ENCODE data around the gene WWTR1.

WWTR1 gene

GRCh38 chr3:149593418-149594160 is 64.2 kb downstream of the WWTR1 start:
- DNase-seq (ENCODE audit: low read depth): no peak

- DNase-seq (ENCODE audit: low read depth): no peak
These were observed 65.0 kb downstream of the WWTR1 start for GRCh38 chr3:149592758-149593240.

GRCh38 chr3:149590691-149591441 is 67.0 kb downstream of the WWTR1 start:
- DNase-seq (ENCODE audit: low read depth): no peak

DNA sequence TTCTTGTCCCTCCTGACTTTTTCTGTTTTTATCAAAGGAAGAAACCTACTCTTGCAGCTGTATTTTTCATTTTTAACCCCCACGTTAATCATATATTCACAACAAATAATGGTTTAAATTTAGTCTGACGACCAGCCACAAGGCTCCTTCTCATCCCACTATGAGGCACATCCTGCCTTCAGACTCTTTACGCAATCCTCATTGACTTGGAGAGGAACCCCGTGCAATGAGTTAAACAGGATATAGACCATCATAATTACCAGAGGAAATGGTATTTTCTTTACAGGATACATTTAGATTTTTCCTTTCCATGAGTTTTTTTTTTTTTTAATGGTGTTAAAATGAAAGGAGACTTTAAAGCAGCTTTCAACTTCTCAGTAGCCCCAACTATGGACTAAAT is 68.5 kb downstream of the WWTR1 start:
- no peak for DNase-seq (ENCODE audit: low read depth)

DNA sequence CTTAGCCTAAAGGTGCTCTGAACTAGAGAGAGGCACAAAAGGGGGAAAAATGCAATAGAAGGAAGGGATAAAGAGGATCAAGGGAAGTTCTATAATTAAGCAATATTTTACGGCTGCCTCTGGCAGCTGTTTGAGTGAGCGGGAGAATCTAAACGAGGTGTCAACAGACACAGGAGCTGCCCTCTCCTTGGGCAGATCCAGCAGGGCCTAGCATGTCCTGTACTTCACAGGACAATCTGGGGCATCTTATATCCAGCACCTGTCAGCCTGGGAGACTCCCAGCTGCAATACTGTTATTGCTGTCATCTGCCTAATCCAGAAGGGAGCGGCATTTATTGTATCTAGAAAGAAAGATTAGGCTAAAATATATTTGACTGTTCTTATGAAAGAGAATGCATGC is 68.9 kb downstream of the WWTR1 start:
- DNase-seq (ENCODE audit: low read depth): no peak

DNA sequence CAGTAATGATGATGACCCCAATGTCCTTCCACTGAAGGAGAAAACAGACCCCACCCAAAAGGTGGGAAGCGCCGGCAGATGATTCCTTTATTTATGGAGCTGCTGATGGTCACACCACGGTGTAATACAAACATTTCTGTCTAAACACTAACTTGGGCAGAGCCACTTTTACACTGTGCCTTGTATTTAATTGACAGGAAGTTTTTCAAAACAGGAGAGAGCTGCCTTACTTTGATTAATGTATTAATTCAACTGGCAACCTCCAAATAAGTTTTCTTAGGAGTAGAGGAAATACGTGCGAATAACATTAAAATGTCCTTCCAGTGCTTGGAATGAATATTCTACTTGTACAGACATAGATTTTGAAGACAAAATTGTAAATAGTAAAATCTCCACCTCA is 70.4 kb downstream of the WWTR1 start:
- DNase-seq (ENCODE audit: low read depth): no peak

DNA sequence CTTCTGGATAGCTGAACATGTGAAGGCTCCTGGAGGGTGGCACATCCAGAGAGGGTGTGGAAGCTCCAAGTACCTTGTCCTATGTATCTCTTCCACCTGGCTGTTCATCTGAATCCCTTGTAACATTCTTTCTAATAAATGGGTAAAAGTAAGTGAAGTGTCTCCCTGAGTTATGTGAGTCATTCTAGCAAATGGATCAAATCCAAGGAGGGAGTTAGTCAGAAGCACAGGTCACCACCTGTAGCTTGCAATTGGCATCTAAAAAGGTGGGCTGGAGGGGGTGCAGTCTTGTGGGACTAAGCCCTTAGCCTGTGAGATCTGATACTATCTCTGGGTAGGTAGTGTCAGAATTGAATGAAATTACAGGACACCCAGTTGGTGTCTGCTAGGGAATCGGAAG is 71.0 kb downstream of the WWTR1 start:
- DNase-seq (ENCODE audit: low read depth): no peak

DNA sequence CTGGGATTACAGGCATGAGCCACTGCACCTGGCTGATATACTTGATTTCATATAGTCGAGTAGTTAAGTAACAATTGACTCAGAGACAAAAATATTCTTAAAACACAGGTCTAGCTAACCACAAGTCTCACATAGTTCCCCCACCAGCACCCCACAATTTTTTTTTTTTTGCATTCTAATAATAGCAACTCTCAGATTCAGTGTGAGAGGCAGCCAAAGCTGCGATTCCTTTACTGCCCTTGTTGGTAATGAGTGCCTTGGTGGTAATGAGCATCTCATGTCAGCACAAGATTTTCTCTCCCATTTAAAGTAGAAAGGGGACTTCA is 72.5 kb downstream of the WWTR1 start:
- DNase-seq (ENCODE audit: low read depth): no peak

- DNase-seq (ENCODE audit: low read depth): no peak
These were observed 73.7 kb downstream of the WWTR1 start for GRCh38 chr3:149583921-149584635.

DNA sequence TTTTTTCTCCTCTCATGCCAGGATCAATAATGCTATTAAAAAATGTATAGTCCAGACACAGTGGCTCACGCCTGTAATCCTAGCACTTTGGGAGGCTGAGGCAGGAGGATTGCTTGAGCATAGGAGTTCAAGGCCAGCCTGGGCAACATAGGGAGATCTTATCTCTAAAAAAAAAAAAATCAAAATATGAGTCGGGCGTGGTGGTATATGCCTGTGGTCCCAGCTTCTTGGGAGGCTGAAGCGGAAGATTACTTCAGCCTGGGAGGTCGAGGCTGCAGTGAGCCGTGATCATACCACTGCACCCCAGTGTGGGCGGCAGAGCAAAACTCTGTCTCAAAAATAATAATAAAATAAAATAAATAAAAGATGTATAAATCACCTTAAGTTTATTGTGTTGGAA is 75.4 kb downstream of the WWTR1 start:
- no peak for DNase-seq (ENCODE audit: low read depth)

GRCh38 chr3:149581681-149582370 is 76.0 kb downstream of the WWTR1 start:
- DNase-seq (ENCODE audit: low read depth): no peak

DNA sequence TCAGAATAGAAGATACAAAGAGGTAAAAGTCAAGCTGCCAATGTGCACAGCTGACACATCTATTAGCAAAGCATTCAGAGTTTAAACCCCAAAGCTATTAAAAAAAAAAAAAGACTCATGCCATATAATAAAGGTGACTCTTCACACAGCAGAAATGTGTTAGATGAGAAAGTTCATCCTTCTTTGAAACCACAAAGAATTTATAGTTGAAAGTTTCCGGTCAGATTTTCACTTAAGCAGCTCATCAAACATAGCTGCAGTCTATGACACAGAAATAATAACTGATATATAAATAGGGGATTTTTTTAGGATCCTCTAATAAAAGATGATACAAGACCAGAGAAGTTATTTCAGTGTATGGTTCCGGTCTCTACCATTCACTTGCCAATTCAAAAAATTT is 76.6 kb downstream of the WWTR1 start:
- no peak for DNase-seq (ENCODE audit: low read depth)

- DNase-seq (ENCODE audit: low read depth): no peak
These were observed 77.8 kb downstream of the WWTR1 start for GRCh38 chr3:149579838-149580542.

GRCh38 chr3:149579161-149579560 is 78.7 kb downstream of the WWTR1 start:
- no peak for DNase-seq (ENCODE audit: low read depth)

DNA sequence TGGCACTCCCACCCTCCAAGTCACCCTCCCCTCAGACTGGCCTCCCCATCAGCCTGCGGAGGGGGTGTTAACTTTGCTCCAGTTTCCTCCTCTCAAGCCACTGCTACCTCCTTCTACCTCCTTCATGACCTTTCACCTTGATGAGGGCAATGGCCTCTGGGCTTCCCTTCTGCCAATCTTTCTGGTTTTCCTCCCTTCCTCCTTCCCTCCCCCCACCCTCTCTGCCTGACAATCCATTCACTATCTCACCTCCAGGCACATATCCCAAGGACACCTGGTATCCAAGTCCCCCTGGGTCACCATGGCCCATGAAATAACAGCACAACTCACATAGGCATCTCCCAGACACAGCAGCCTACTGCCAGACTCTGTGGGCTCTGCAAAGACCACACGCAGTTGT is 80.0 kb downstream of the WWTR1 start:
- DNase-seq (ENCODE audit: low read depth): no peak

DNA sequence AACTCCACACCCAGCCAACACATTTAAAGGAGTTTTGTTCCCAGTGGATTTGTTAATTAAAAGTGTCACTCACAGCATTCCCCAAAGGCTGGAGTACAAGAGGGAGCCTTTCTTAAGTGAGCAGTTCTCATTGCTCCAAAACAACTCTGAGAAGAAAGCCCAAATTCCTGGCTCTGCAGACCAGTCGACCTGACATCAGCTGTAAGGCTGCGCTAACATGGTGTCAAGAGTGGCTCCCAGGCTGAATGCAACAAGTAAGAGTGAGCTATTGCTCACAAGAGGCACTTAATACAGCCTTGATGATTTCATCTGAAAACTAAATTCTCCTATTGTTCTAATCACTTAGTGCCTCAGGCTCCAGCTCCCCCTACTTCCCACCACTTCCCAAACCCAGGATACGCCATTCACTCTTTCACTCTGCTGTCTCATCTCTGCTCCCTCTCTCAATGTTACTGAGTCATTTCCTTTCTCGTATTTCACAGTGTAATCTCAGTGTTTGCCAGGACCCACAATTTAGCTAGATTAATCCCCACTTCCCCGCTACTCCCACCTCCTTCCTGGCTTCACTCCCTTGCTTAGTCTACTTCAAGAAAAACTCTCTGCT is 81.8 kb downstream of the WWTR1 start:
- no peak for DNase-seq (ENCODE audit: low read depth)

- DNase-seq (ENCODE audit: low read depth): no peak
These were observed 82.4 kb downstream of the WWTR1 start for GRCh38 chr3:149575213-149575960.

GRCh38 chr3:149572796-149573414 is 84.9 kb downstream of the WWTR1 start:
- DNase-seq (ENCODE audit: low read depth): no peak

DNA sequence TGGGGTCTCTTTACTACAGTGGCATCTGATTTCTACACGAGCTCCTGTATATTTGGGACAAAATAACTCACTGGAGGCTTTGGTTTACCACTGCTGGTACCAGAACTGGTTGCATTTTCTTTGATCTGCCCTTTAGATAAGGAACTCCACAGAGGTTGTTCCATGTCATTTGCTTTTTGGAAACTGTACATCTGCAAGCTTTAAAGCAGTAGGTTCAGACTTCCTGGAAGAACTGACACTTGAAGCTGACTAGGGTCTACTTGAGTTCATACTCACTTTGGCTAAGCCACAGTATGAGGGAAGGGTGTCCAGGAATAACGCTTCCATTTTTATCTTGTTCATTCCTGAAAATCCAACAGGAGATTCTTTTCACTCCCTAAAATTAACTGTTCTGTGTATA is 86.4 kb downstream of the WWTR1 start:
- no peak for DNase-seq (ENCODE audit: low read depth)

- DNase-seq (ENCODE audit: low read depth): no peak
These were observed 87.8 kb downstream of the WWTR1 start for GRCh38 chr3:149570016-149570415.
